Activated CD8-positive, alpha-beta memory T cell treated with anti-CD3 and anti-CD28 coated beads for 36 hours (primary cell): Measurements from ENCODE around the gene CELA1. TPM values are rescaled to one million over a fixed set of nuclear protein-coding genes. Genes with fewer than 3 reads are reported as not detected.
"Not testable (repeated sequence)": the region's sequence is repeated elsewhere in the genome, so short reads cannot be mapped to it uniquely, and the experiment has no call there.

ENCODE experiments used
- CTCF ChIA-PET: fragments of 350-600 bp; sonication (Branson Sonifier 250); formaldehyde crosslinking; loops from one replicate; lab custom pipeline; 2021; ENCODE audit warnings: antibody characterized with exemption; lab: Charles Lee
- POLR2A ChIA-PET: fragments of 350-600 bp; sonication (Branson Sonifier 250); formaldehyde crosslinking; loops from one replicate; lab custom pipeline; 2021; ENCODE audit warnings: antibody characterized with exemption; lab: Charles Lee
- total RNA-seq, 2 experiments: library from RNA; stranded (reverse); gene quantifications; one replicate each; pipeline ENCODE4 v1.2.3, GENCODE V29; 2021

CELA1 gene
- total RNA-seq, 2 experiments from 2014 or later, result not detected

- ChIA-PET CTCF (interaction anchor here (0.6 to 1.8 kb wide), 3 partner anchors 14 to 294 kb away, joined by 3 to 5 read pairs (median 3); no protein-coding TSS in a partner anchor), POLR2A (interaction anchor here (0.6 to 0.7 kb wide), 3 partner anchors 83 to 767 kb away, joined by 3 to 6 read pairs (median 3); no protein-coding TSS in a partner anchor)
Measured at GRCh38 chr12:51326698-51327439, 19.6 kb downstream of the CELA1 start.

- CTCF ChIA-PET, result interaction anchor here (4.8 kb wide), 1 partner anchor 16 kb away, joined by 26 read pairs; no protein-coding TSS in a partner anchor
- POLR2A ChIA-PET, result interaction anchor here (0.5 to 0.9 kb wide), 3 partner anchors 55 to 558 kb away, joined by 3 to 4 read pairs (median 3); no protein-coding TSS in a partner anchor
Measured at GRCh38 chr12:51324953-51325352, 21.5 kb downstream of the CELA1 start.

GRCh38 chr12:51323966-51324895 is 22.2 kb downstream of the CELA1 start, which contains the start of gene BIN2:
TSS of gene BIN2 (minus strand) at chr12:51324174. CDS start at chr12:51324102, 72 bp downstream.
- POLR2A ChIA-PET, result interaction anchor here (0.5 to 0.9 kb wide), 3 partner anchors 55 to 557 kb away, joined by 3 to 4 read pairs (median 3); no protein-coding TSS in a partner anchor
- CTCF ChIA-PET, result interaction anchor here (0.6 to 4.8 kb wide), 4 partner anchors 14 to 240 kb away, joined by 3 to 26 read pairs (median 4); no protein-coding TSS in a partner anchor

GRCh38 chr12:51323317-51323960 is 23.0 kb downstream of the CELA1 start:
- POLR2A ChIA-PET, result interaction anchor here (0.5 to 1.2 kb wide), 2 partner anchors 53 to 405 kb away, joined by 3 read pairs; no protein-coding TSS in a partner anchor
- CTCF ChIA-PET, result interaction anchor here (1.0 to 4.8 kb wide), 3 partner anchors 13 to 51 kb away, joined by 3 to 26 read pairs (median 5); no protein-coding TSS in a partner anchor

GRCh38 chr12:51322452-51322851 is 24.0 kb downstream of the CELA1 start:
- POLR2A ChIA-PET, result interaction anchor here (0.7 to 1.2 kb wide), 3 partner anchors 20 to 84 kb away, joined by 3 read pairs; partner anchors contain the start of gene DAZAP2
- CTCF ChIA-PET, result interaction anchor here (1.6 to 4.8 kb wide), 2 partner anchors 12 to 18 kb away, joined by 5 to 26 read pairs; no protein-coding TSS in a partner anchor

GRCh38 chr12:51321882-51322281 is 24.6 kb downstream of the CELA1 start:
- POLR2A ChIA-PET, result interaction anchor here (1.0 kb wide), 1 partner anchor 83 kb away, joined by 3 read pairs; the partner anchor contains the start of gene DAZAP2
- CTCF ChIA-PET, result interaction anchor here (4.8 kb wide), 1 partner anchor 19 kb away, joined by 26 read pairs; no protein-coding TSS in a partner anchor

- POLR2A ChIA-PET, result interaction anchor here (0.7 kb wide), 1 partner anchor 103 kb away, joined by 3 read pairs; the partner anchor contains the start of gene POU6F1
- CTCF ChIA-PET, result interaction anchor here (1.6 kb wide), 1 partner anchor 20 kb away, joined by 5 read pairs; no protein-coding TSS in a partner anchor
Measured at GRCh38 chr12:51320695-51321320, 25.7 kb downstream of the CELA1 start.

GRCh38 chr12:51320311-51320694 is 26.2 kb downstream of the CELA1 start:
- POLR2A ChIA-PET, result interaction anchor here (0.7 kb wide), 2 partner anchors 21 to 102 kb away, joined by 3 read pairs; partner anchors contain the start of gene POU6F1
- CTCF ChIA-PET, result interaction anchor here (1.6 kb wide), 1 partner anchor 21 kb away, joined by 5 read pairs; no protein-coding TSS in a partner anchor

- ChIA-PET POLR2A (interaction anchor here (0.5 kb wide), 1 partner anchor 34 kb away, joined by 3 read pairs; no protein-coding TSS in a partner anchor), CTCF (interaction anchor here (0.9 to 1.6 kb wide), 4 partner anchors 22 to 229 kb away, joined by 3 to 5 read pairs (median 4); no protein-coding TSS in a partner anchor)
Measured at GRCh38 chr12:51318846-51319599, 27.5 kb downstream of the CELA1 start.

- CTCF ChIA-PET, result interaction anchor here (0.7 to 1.5 kb wide), 4 partner anchors 23 to 229 kb away, joined by 3 to 5 read pairs (median 4); no protein-coding TSS in a partner anchor
- POLR2A ChIA-PET, result not testable (repeated sequence)
Measured at GRCh38 chr12:51318057-51318806, 28.2 kb downstream of the CELA1 start.

- POLR2A ChIA-PET, result interaction anchor here (0.6 kb wide), 1 partner anchor 15 kb away, joined by 3 read pairs; no protein-coding TSS in a partner anchor
- CTCF ChIA-PET, result interaction anchor here (0.9 to 1.6 kb wide), 2 partner anchors 12 to 29 kb away, joined by 3 to 5 read pairs; no protein-coding TSS in a partner anchor
Measured at GRCh38 chr12:51311389-51311788, 35.1 kb downstream of the CELA1 start.

GRCh38 chr12:51307655-51308593 is 38.6 kb downstream of the CELA1 start:
- CTCF ChIA-PET, result no interaction called here
- POLR2A ChIA-PET, result no interaction called here

- POLR2A ChIA-PET, result no interaction called here
- CTCF ChIA-PET, result no interaction called here
Measured at GRCh38 chr12:51306507-51306906, 40.0 kb downstream of the CELA1 start.

GRCh38 chr12:51300768-51301167 is 45.7 kb downstream of the CELA1 start:
- POLR2A ChIA-PET, result not testable (repeated sequence)
- CTCF ChIA-PET, result interaction anchor here (1.0 kb wide), 1 partner anchor 41 kb away, joined by 3 read pairs; no protein-coding TSS in a partner anchor

- POLR2A ChIA-PET, result no interaction called here
- CTCF ChIA-PET, result no interaction called here
Measured at GRCh38 chr12:51295651-51296050, 50.8 kb downstream of the CELA1 start.
